ENCODE data around the gene FAM200B.

DNA sequence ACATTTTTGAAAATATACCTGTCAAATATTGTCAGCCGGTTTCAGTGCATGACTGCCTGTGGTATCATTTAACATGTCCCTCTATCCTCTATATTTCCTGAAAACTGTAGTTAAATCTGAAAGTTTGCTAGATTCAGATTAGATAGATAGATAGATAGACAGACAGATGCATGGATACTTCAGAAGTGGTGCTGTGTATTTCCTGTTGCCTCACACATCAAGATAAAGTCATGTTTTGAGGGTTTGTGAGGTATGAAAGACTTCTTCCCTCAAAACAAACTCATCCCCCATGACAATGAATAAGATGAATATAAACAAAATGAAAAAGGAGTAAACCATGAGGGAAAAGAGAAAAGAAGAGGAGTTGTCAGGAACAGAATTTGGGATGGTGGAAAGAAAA lies 15.2 kb downstream of the FAM200B start:
- no peak for TF ChIP-seq POLR2A (IDR thresholded peaks at IDR 0.05)
- TF ChIP-seq POLR2AphosphoS5 (IDR thresholded peaks at IDR 0.05), result no peak
